GM13976 (cell line): ENCODE results near the gene CRTAC1.

ENCODE experiments used
- DNase-seq: peaks from one replicate; pipeline ENCODE4 v3.0.0; 2012; ENCODE audit warnings: low spot score
- CTCF ChIP-seq: IDR thresholded peaks from 2 replicates; pipeline ENCODE4 v1.5.1; 2012; ENCODE audit warnings: borderline replicate concordance, mild to moderate bottlenecking; ENCODE audit not compliant: insufficient read depth; ENCODE audit errors: extremely low read depth, missing control alignments, control extremely low read depth
- in situ Hi-C: fragments of 300-500 bp; cut with MboI; formaldehyde crosslinking; loops from one replicate; pipeline ENCODE4 v1.12.0; 2022; ENCODE audit warnings: low sequenced_read_pairs, mixed read lengths, inconsistent platforms; ENCODE audit not compliant: unreplicated experiment

CRTAC1 gene

GRCh38 chr10:97876402-97876801, 154.0 kb downstream of the CRTAC1 start:
- TF ChIP-seq CTCF: no peak
- in situ Hi-C loops: no loop called here
- DNase-seq: no peak

- in situ Hi-C loops: no loop called here
- no peak for TF ChIP-seq CTCF
- no peak for DNase-seq
Observed at GRCh38 chr10:97875391-97875790, 155.0 kb downstream of the CRTAC1 start.

- TF ChIP-seq CTCF: no peak
- in situ Hi-C loops: no loop called here
- no peak for DNase-seq
Observed at GRCh38 chr10:97874332-97874731, 156.1 kb downstream of the CRTAC1 start.

- no peak for DNase-seq
- in situ Hi-C loops: no loop called here
- no peak for TF ChIP-seq CTCF
Observed at GRCh38 chr10:97873569-97873968, 156.9 kb downstream of the CRTAC1 start.

- in situ Hi-C loops: no loop called here
- no peak for DNase-seq
- no peak for TF ChIP-seq CTCF
Observed at GRCh38 chr10:97870990-97871389, 159.4 kb downstream of the CRTAC1 start.

- peak; percentile 78 for DNase-seq
- in situ Hi-C loops: no loop called here
- peak; percentile 22 for TF ChIP-seq CTCF
Observed at GRCh38 chr10:97869091-97870042, 161.1 kb downstream of the CRTAC1 start.
